GM18907 (cell line): ENCODE data around the gene NUDT21.
A peak's percentile ranks its signal among the peaks of the same experiment; 100 is the strongest.
"Not testable (repeated sequence)": the region's sequence is repeated elsewhere in the genome, so short reads cannot be mapped to it uniquely, and the experiment has no call there.

Source experiments
- ATAC-seq: cut with Tn5 transposase; IDR thresholded peaks from one replicate; pipeline ENCODE4 v1.9.1; 2021; ENCODE audit warnings: mild to moderate bottlenecking, moderate library complexity; ENCODE audit not compliant: unreplicated experiment

The NUDT21 gene

GRCh38 chr16:56450986-56451752 is at the start of gene NUDT21, which contains the start of gene OGFOD1:
TSS of gene NUDT21 (minus strand) at chr16:56451332. CDS start at chr16:56451202, 130 bp downstream.
TSS of gene OGFOD1 (plus strand) at chr16:56451554. CDS start at chr16:56451613, 59 bp downstream.
- peak; percentile 98 for ATAC-seq

- ATAC-seq, result no peak
These were observed 42.7 kb upstream of the NUDT21 start for GRCh38 chr16:56493815-56494214.

GRCh38 chr16:56493126-56493525 is 42.0 kb upstream of the NUDT21 start:
- ATAC-seq, result no peak

GRCh38 chr16:56491657-56492261 is 40.6 kb upstream of the NUDT21 start:
- no peak for ATAC-seq

GRCh38 chr16:56488868-56489267 is 37.7 kb upstream of the NUDT21 start:
- ATAC-seq, result not testable (repeated sequence)

- ATAC-seq, result no peak
These were observed 36.9 kb upstream of the NUDT21 start for GRCh38 chr16:56488035-56488434.

GRCh38 chr16:56483394-56483793 is 32.3 kb upstream of the NUDT21 start:
- no peak for ATAC-seq

GRCh38 chr16:56482683-56483236 is 31.6 kb upstream of the NUDT21 start:
- ATAC-seq, result no peak

GRCh38 chr16:56481468-56482122 is 30.5 kb upstream of the NUDT21 start:
- ATAC-seq, result no peak

- ATAC-seq, result no peak
These were observed 29.8 kb upstream of the NUDT21 start for GRCh38 chr16:56480776-56481467.

GRCh38 chr16:56479469-56479868 is 28.3 kb upstream of the NUDT21 start:
- ATAC-seq, result no peak

GRCh38 chr16:56478281-56479049 is 27.3 kb upstream of the NUDT21 start:
- ATAC-seq, result no peak

GRCh38 chr16:56477096-56477878 is 26.2 kb upstream of the NUDT21 start:
- no peak for ATAC-seq

- no peak for ATAC-seq
These were observed 24.1 kb upstream of the NUDT21 start for GRCh38 chr16:56475201-56475600.

- ATAC-seq, result no peak
These were observed 19.5 kb upstream of the NUDT21 start for GRCh38 chr16:56470666-56471065.

GRCh38 chr16:56470232-56470631 is 19.1 kb upstream of the NUDT21 start:
- no peak for ATAC-seq

GRCh38 chr16:56469748-56470147 is 18.6 kb upstream of the NUDT21 start:
- ATAC-seq, result no peak

GRCh38 chr16:56468800-56469199 is 17.7 kb upstream of the NUDT21 start:
- ATAC-seq, result no peak

GRCh38 chr16:56466344-56466743 is 15.2 kb upstream of the NUDT21 start:
- no peak for ATAC-seq
